Left kidney (tissue), 8 donors: ENCODE results near the gene UBE2R2. TPM values are rescaled to one million over a fixed set of nuclear protein-coding genes. Genes with fewer than 3 reads are reported as not detected.
"Not testable (repeated sequence)": the region's sequence is repeated elsewhere in the genome, so short reads cannot be mapped to it uniquely, and the experiment has no call there.

Experiments used
- DNase-seq: peaks from one replicate; pipeline ENCODE4 v3.0.0-alpha.2; 2013
- long read RNA-seq, 8 donors: transcript quantifications; one replicate each; lab custom pipeline, GENCODE V29; 2026
- polyA plus RNA-seq: library from polyadenylated mRNA; unstranded; fragments of 120-200 nt; gene quantifications from one replicate; pipeline ENCODE4 v1.2.1, GENCODE V29; 2013; ENCODE audit not compliant: insufficient read length

The UBE2R2 gene
- 66.2 TPM for polyA plus RNA-seq
- long read RNA-seq, donor 1, full-length matches to known transcripts = 70 of 114 reads
- long read RNA-seq, donor 1, partial matches to known transcripts = 44 of 114 reads
- long read RNA-seq, donor 1, other reads (novel, unspliced or antisense) = 0 of 114 reads
- long read RNA-seq, donor 2, full-length matches to known transcripts = 47 of 149 reads
- long read RNA-seq, donor 2, partial matches to known transcripts = 102 of 149 reads
- long read RNA-seq, donor 2, other reads (novel, unspliced or antisense) = 0 of 149 reads
- long read RNA-seq, donor 3, full-length matches to known transcripts = 24 of 31 reads
- long read RNA-seq, donor 3, partial matches to known transcripts = 7 of 31 reads
- long read RNA-seq, donor 3, other reads (novel, unspliced or antisense) = 0 of 31 reads
- long read RNA-seq, donor 4, full-length matches to known transcripts = 1 of 1 reads
- long read RNA-seq, donor 4, partial matches to known transcripts = 0 of 1 reads
- long read RNA-seq, donor 4, other reads (novel, unspliced or antisense) = 0 of 1 reads
- long read RNA-seq, donor 5, full-length matches to known transcripts = 44 of 205 reads
- long read RNA-seq, donor 5, partial matches to known transcripts = 161 of 205 reads
- long read RNA-seq, donor 5, other reads (novel, unspliced or antisense) = 0 of 205 reads
- long read RNA-seq, donor 6, full-length matches to known transcripts = 52 of 117 reads
- long read RNA-seq, donor 6, partial matches to known transcripts = 65 of 117 reads
- long read RNA-seq, donor 6, other reads (novel, unspliced or antisense) = 0 of 117 reads
- long read RNA-seq, donor 7, full-length matches to known transcripts = 47 of 173 reads
- long read RNA-seq, donor 7, partial matches to known transcripts = 126 of 173 reads
- long read RNA-seq, donor 7, other reads (novel, unspliced or antisense) = 0 of 173 reads
- long read RNA-seq, donor 8, full-length matches to known transcripts = 11 of 11 reads
- long read RNA-seq, donor 8, partial matches to known transcripts = 0 of 11 reads
- long read RNA-seq, donor 8, other reads (novel, unspliced or antisense) = 0 of 11 reads

- DNase-seq = peak; percentile 92
Measured at GRCh38 chr9:33816327-33817252, at the start of gene UBE2R2. UBE2R2 (plus strand) TSS chr9:33817160; CDS start chr9:33817758, 598 bp downstream.

GRCh38 chr9:33770156-33770880 is 46.6 kb upstream of the UBE2R2 start:
- DNase-seq = not testable (repeated sequence)

- DNase-seq = not testable (repeated sequence)
Measured at GRCh38 chr9:33773135-33773534, 43.8 kb upstream of the UBE2R2 start.

- DNase-seq = not testable (repeated sequence)
Measured at GRCh38 chr9:33774074-33774659, 42.8 kb upstream of the UBE2R2 start.

- DNase-seq = no peak
Measured at GRCh38 chr9:33776578-33776977, 40.4 kb upstream of the UBE2R2 start.

- DNase-seq = peak; percentile 31
Measured at GRCh38 chr9:33778700-33779351, 38.1 kb upstream of the UBE2R2 start.

- DNase-seq = no peak
Measured at GRCh38 chr9:33780276-33780675, 36.7 kb upstream of the UBE2R2 start.

GRCh38 chr9:33781736-33782135 is 35.2 kb upstream of the UBE2R2 start:
- DNase-seq = no peak

GRCh38 chr9:33782395-33783152 is 34.4 kb upstream of the UBE2R2 start:
- no peak for DNase-seq

- no peak for DNase-seq
Measured at GRCh38 chr9:33785914-33786313, 31.0 kb upstream of the UBE2R2 start.

- no peak for DNase-seq
Measured at GRCh38 chr9:33786681-33787080, 30.3 kb upstream of the UBE2R2 start.

- DNase-seq = no peak
Measured at GRCh38 chr9:33787839-33788238, 29.1 kb upstream of the UBE2R2 start.

GRCh38 chr9:33789429-33789828 is 27.5 kb upstream of the UBE2R2 start:
- DNase-seq = not testable (repeated sequence)

GRCh38 chr9:33791117-33791516 is 25.8 kb upstream of the UBE2R2 start:
- DNase-seq = no peak

GRCh38 chr9:33793496-33793895 is 23.5 kb upstream of the UBE2R2 start:
- DNase-seq = not testable (repeated sequence)

- DNase-seq = no peak
Measured at GRCh38 chr9:33794560-33794959, 22.4 kb upstream of the UBE2R2 start.

GRCh38 chr9:33795281-33795680 is 21.7 kb upstream of the UBE2R2 start, which contains the start of gene PRSS3:
PRSS3 (plus strand) TSS chr9:33795561; CDS start chr9:33795574, 13 bp downstream.
- no peak for DNase-seq

GRCh38 chr9:33795819-33796218 is 21.1 kb upstream of the UBE2R2 start:
- DNase-seq = no peak

- DNase-seq = not testable (repeated sequence)
Measured at GRCh38 chr9:33796679-33797078, 20.3 kb upstream of the UBE2R2 start.
